ENCODE data around the gene KLK14.

Gene KLK14

DNA sequence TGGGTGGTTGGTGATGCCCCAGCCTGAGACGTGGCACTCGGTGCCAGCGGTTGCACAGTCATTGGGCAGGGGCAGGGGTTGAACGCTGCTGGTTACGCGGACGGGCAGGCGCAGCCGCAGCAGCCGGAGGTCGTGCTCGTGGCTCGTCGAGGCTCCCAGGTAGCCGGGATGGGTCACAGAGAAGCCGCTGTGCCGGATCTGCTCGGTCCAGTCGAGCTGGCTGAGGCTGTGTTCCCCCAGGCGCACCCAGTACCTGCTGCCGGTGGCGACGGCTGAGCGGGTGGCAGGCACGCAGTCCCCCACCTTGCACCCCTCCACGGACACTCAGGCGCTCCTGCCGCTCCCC, 50.8 kb downstream of the KLK14 start:
- DNase-seq: no peak

- no peak for DNase-seq
Observed at GRCh38 chr19:51031220-51031879, 51.3 kb downstream of the KLK14 start.

GRCh38 chr19:51030631-51031030, 52.1 kb downstream of the KLK14 start:
- DNase-seq: no peak

- no peak for DNase-seq
Observed at GRCh38 chr19:51029718-51030117, 53.0 kb downstream of the KLK14 start.

All from stimulated activated CD4-positive, alpha-beta T cell treated with anti-CD3 and anti-CD28 coated beads, Interleukin-2, amount 100 ng/mL, for 48 hours (primary cell).